Esophagus muscularis mucosa (tissue), 4 donors: ENCODE data around the gene GLRX2. TPM values are rescaled to one million over a fixed set of nuclear protein-coding genes. Genes with fewer than 3 reads are reported as not detected.
"Not testable (repeated sequence)": the region's sequence is repeated elsewhere in the genome, so short reads cannot be mapped to it uniquely, and the experiment has no call there.

ENCODE experiments used
- DNase-seq: peaks from one replicate; pipeline ENCODE4 v3.0.0-alpha.2; 2017; ENCODE audit errors: extremely low spot score
- H3K27ac ChIP-seq, 4 donors: fragments of 200-600 bp; sonication (generic); replicated peaks in 1 of 4; 1 replicate in 3 of 4; 2 replicates in 1 of 4; pipeline ENCODE4 v1.5.1; 2016 to 2019; ENCODE audit warnings: mild to moderate bottlenecking in 1 of 4
- H3K27me3 ChIP-seq, 4 donors: fragments of 200-600 bp; sonication (generic); one replicate each; pipeline versions ENCODE4 v1.5.1 to v1.6.0; 2016 to 2019
- H3K36me3 ChIP-seq, 4 donors: fragments of 200-600 bp; sonication (generic); one replicate each; pipeline ENCODE4 v1.5.1; 2016 to 2019
- H3K4me1 ChIP-seq, 4 donors: fragments of 200-600 bp; sonication (generic); one replicate each; pipeline ENCODE4 v1.5.1; 2016 to 2019
- H3K4me3 ChIP-seq, 4 donors: fragments of 200-600 bp; sonication (generic); 1 replicate in 2 of 4; 2 replicates in 2 of 4; pipeline ENCODE4 v1.5.1; 2016 to 2019; ENCODE audit warnings: mild to moderate bottlenecking in 4 of 4, moderate library complexity in 1 of 4
- H3K9me3 ChIP-seq, 4 donors: fragments of 200-600 bp; sonication (generic); 1 replicate in 3 of 4; 2 replicates in 1 of 4; pipeline ENCODE4 v1.5.1; 2016 to 2019
- EP300 ChIP-seq: sonication (generic); formaldehyde crosslinking; IDR thresholded peaks from one replicate; pipeline ENCODE4 v1.6.1; 2017; ENCODE audit warnings: antibody characterized with exemption
- POLR2A ChIP-seq: fragments of 450-650 bp; IDR thresholded peaks from one replicate; pipeline ENCODE4 v1.6.1; 2017; ENCODE audit warnings: antibody characterized with exemption, moderate library complexity, mild to moderate bottlenecking, low read depth
- POLR2AphosphoS5 ChIP-seq, 2 donors: sonication (generic); formaldehyde crosslinking; IDR thresholded peaks; one replicate each; pipeline ENCODE4 v1.6.1; 2017; ENCODE audit warnings: antibody characterized with exemption in 2 of 2
- WGBS: methylation state at CpG from one replicate; pipeline ENCODE4 v1.1.5; 2018; 5-methylcytosine and 5-hydroxymethylcytosine counted together
- intact Hi-C: fragments of 100-400 bp; cut with DNase I; formaldehyde crosslinking; loops from one replicate; pipeline ENCODE4 v1.15.1; 2023
- total RNA-seq, 4 donors: library from RNA; depleted of rRNA; stranded (reverse); fragments of >200 nt; gene quantifications; one replicate each; pipeline versions ENCODE4 v1.1.0 to v1.2.1, GENCODE V29; 2016
- TF ChIP-seq, protein P1 (sequence below), 3 experiments: fragments of 200-600 bp in 2 of 3; fragments of 450-650 bp in 1 of 3; sonication (generic) in 2 of 3; IDR thresholded peaks; one replicate each; pipeline ENCODE4 v1.5.1; 2017 to 2019; ENCODE audit warnings: antibody characterized with exemption in 3 of 3, mild to moderate bottlenecking in 2 of 3, moderate library complexity in 1 of 3

Gene GLRX2
- total RNA-seq, 4 donors from 2014 or later, result 8.1 to 12.1 (median 10.0) TPM

GRCh38 chr1:193118803-193119730 lies 13.9 kb upstream of the GLRX2 start:
- Histone ChIP-seq H3K27me3 (no peaks in the 10 kb centered on the region), H3K27ac (no peak overlapping the region), H3K9me3 (no peaks in the 10 kb centered on the region), H3K36me3 (no peaks in the 10 kb centered on the region), H3K4me3 (no peak overlapping the region), H3K4me1 (peaks cover 26 to 37% (median 34%) of the 10 kb centered on the region in 4 donors)
- DNase-seq, result no peak
- intact Hi-C loops, result loop anchor here (10.0 kb wide), 1 partner anchor 514 kb away; no protein-coding TSS in a partner anchor
- TF ChIP-seq POLR2AphosphoS5 (IDR thresholded peaks at IDR 0.05), result no peak
- no peak for TF ChIP-seq EP300
- TF ChIP-seq POLR2A, result no peak
- TF ChIP-seq, protein P1, sequence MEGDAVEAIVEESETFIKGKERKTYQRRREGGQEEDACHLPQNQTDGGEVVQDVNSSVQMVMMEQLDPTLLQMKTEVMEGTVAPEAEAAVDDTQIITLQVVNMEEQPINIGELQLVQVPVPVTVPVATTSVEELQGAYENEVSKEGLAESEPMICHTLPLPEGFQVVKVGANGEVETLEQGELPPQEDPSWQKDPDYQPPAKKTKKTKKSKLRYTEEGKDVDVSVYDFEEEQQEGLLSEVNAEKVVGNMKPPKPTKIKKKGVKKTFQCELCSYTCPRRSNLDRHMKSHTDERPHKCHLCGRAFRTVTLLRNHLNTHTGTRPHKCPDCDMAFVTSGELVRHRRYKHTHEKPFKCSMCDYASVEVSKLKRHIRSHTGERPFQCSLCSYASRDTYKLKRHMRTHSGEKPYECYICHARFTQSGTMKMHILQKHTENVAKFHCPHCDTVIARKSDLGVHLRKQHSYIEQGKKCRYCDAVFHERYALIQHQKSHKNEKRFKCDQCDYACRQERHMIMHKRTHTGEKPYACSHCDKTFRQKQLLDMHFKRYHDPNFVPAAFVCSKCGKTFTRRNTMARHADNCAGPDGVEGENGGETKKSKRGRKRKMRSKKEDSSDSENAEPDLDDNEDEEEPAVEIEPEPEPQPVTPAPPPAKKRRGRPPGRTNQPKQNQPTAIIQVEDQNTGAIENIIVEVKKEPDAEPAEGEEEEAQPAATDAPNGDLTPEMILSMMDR (IDR thresholded peaks at IDR 0.05), result no peak
- 80% methylated on average over 4 of the region's 4 CpGs for WGBS

DNA sequence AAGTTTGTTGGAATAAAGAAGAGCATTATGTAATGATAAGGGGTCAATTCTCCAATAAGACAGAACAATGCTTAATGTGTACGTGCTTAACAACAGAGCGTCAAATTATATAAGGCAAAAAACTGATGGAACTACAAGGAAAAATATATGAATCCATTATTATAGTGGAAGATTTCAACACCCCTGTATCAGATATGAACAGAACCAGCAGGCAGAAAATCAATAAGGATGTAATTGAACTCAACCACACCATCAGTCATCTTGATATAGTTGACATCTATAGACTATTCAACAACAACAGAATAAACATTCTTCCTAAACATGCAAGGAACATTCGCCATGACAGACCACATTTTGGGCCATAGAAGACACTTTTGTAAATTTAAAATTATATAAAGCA lies 13.0 kb upstream of the GLRX2 start:
- intact Hi-C loops, result loop anchor here (10.0 kb wide), 1 partner anchor 513 kb away; no protein-coding TSS in a partner anchor
- Histone ChIP-seq H3K27me3 (no peaks in the 10 kb centered on the region), H3K27ac (no peak overlapping the region), H3K36me3 (no peaks in the 10 kb centered on the region), H3K4me1 (peaks cover 17 to 31% (median 29%) of the 10 kb centered on the region in 4 donors), H3K9me3 (no peaks in the 10 kb centered on the region), H3K4me3 (no peak overlapping the region)
- WGBS, result 82% methylated on average over 3 of the region's 3 CpGs
- TF ChIP-seq POLR2AphosphoS5 (IDR thresholded peaks at IDR 0.05) (no peak), EP300 (no peak), POLR2A (no peak)
- TF ChIP-seq, protein P1 (IDR thresholded peaks at IDR 0.05), result no peak
- DNase-seq, result no peak

- 94% methylated on average over 6 of the region's 6 CpGs for WGBS
- not testable (repeated sequence) for H3K9me3 ChIP-seq, H3K27ac ChIP-seq, DNase-seq, H3K4me3 ChIP-seq, H3K36me3 ChIP-seq, H3K27me3 ChIP-seq
- H3K4me1 ChIP-seq, result peaks cover 14 to 27% (median 25%) of the 10 kb centered on the region in 4 donors
- intact Hi-C loops, result loop anchor here (10.0 kb wide), 1 partner anchor 512 kb away; no protein-coding TSS in a partner anchor
Observed at GRCh38 chr1:193117167-193117566, 12.0 kb upstream of the GLRX2 start.

- Histone ChIP-seq H3K4me3 (no peak overlapping the region), H3K27me3 (no peaks in the 10 kb centered on the region), H3K36me3 (no peaks in the 10 kb centered on the region), H3K4me1 (peaks cover 20 to 39% (median 30%) of the 10 kb centered on the region in 4 donors), H3K27ac (peak overlapping the region; percentile 60 to 75 (median 70)), H3K9me3 (no peaks in the 10 kb centered on the region)
- TF ChIP-seq POLR2A, result no peak
- peak; percentile 43 to 65 for TF ChIP-seq POLR2AphosphoS5 (IDR thresholded peaks at IDR 0.05)
- TF ChIP-seq EP300, result no peak
- TF ChIP-seq, protein P1 (IDR thresholded peaks at IDR 0.05), result no peak
- intact Hi-C loops, result loop anchor here (10.0 kb wide), 1 partner anchor 511 kb away; no protein-coding TSS in a partner anchor
- 39% methylated on average over 1 of the region's 1 CpG for WGBS
- DNase-seq, result no peak
Observed at GRCh38 chr1:193115629-193116227, 10.5 kb upstream of the GLRX2 start.
